Cardiac septum (tissue), 1 donor: ENCODE data around the gene CTNNA3. TPM values are rescaled to one million over a fixed set of nuclear protein-coding genes. Genes with fewer than 3 reads are reported as not detected.

ENCODE experiments used
- DNase-seq: peaks from one replicate; pipeline ENCODE4 v3.0.0-alpha.2; 2020; ENCODE audit warnings: low spot score
- intact Hi-C: fragments of 100-400 bp; cut with DNase I; formaldehyde crosslinking; loops from one replicate; pipeline ENCODE4 v1.14.0; 2022
- total RNA-seq: library from RNA; stranded (reverse); fragmentation: NEBNext Ultra II Directional; extraction: Animal tissue kit (Norgen Biotek cat#: 25700); gene quantifications from one replicate; pipeline ENCODE4 v1.2.1, GENCODE V29; 2021
- donor health status: DM: no; HTN: no; CAD: no.

Gene CTNNA3
- total RNA-seq, 1 donor from 2014 or later = 198 TPM

GRCh38 chr10:66575251-66575855 is 1120.6 kb downstream of the CTNNA3 start:
- intact Hi-C loops = no loop called here
- DNase-seq = no peak

GRCh38 chr10:66572700-66573099 is 1123.3 kb downstream of the CTNNA3 start:
- DNase-seq = no peak
- intact Hi-C loops = no loop called here

GRCh38 chr10:66565999-66566398 is 1130.0 kb downstream of the CTNNA3 start:
- intact Hi-C loops = no loop called here
- DNase-seq = no peak

GRCh38 chr10:66564287-66564686 is 1131.7 kb downstream of the CTNNA3 start:
- no peak for DNase-seq
- intact Hi-C loops = no loop called here

- DNase-seq = no peak
- intact Hi-C loops = no loop called here
Observed at GRCh38 chr10:66555061-66555460, 1140.9 kb downstream of the CTNNA3 start.

GRCh38 chr10:66552331-66552730 is 1143.7 kb downstream of the CTNNA3 start:
- DNase-seq = no peak
- intact Hi-C loops = no loop called here

GRCh38 chr10:66550351-66550750 is 1145.6 kb downstream of the CTNNA3 start:
- no peak for DNase-seq
- intact Hi-C loops = no loop called here

- intact Hi-C loops = no loop called here
- no peak for DNase-seq
Observed at GRCh38 chr10:66538908-66539307, 1157.1 kb downstream of the CTNNA3 start.

- intact Hi-C loops = no loop called here
- no peak for DNase-seq
Observed at GRCh38 chr10:66538371-66538770, 1157.6 kb downstream of the CTNNA3 start.

GRCh38 chr10:66537186-66537585 is 1158.8 kb downstream of the CTNNA3 start:
- no peak for DNase-seq
- intact Hi-C loops = no loop called here

- intact Hi-C loops = no loop called here
- DNase-seq = no peak
Observed at GRCh38 chr10:66535439-66535838, 1160.6 kb downstream of the CTNNA3 start.

GRCh38 chr10:66534866-66535265 is 1161.1 kb downstream of the CTNNA3 start:
- no peak for DNase-seq
- intact Hi-C loops = no loop called here

GRCh38 chr10:66521506-66521905 is 1174.5 kb downstream of the CTNNA3 start:
- intact Hi-C loops = no loop called here
- no peak for DNase-seq

GRCh38 chr10:66519616-66520015 is 1176.4 kb downstream of the CTNNA3 start:
- intact Hi-C loops = no loop called here
- no peak for DNase-seq

- DNase-seq = no peak
- intact Hi-C loops = no loop called here
Observed at GRCh38 chr10:66514666-66515065, 1181.3 kb downstream of the CTNNA3 start.

GRCh38 chr10:66513504-66513903 is 1182.5 kb downstream of the CTNNA3 start:
- DNase-seq = no peak
- intact Hi-C loops = no loop called here

- intact Hi-C loops = no loop called here
- DNase-seq = no peak
Observed at GRCh38 chr10:66505003-66505657, 1190.9 kb downstream of the CTNNA3 start.

- intact Hi-C loops = no loop called here
- DNase-seq = no peak
Observed at GRCh38 chr10:66501356-66501755, 1194.6 kb downstream of the CTNNA3 start.

- DNase-seq = no peak
- intact Hi-C loops = no loop called here
Observed at GRCh38 chr10:66483966-66484365, 1212.0 kb downstream of the CTNNA3 start.

GRCh38 chr10:66472156-66472555 is 1223.8 kb downstream of the CTNNA3 start:
- DNase-seq = no peak
- intact Hi-C loops = no loop called here

- no peak for DNase-seq
- intact Hi-C loops = no loop called here
Observed at GRCh38 chr10:66467042-66467441, 1229.0 kb downstream of the CTNNA3 start.

GRCh38 chr10:66466622-66467021 is 1229.4 kb downstream of the CTNNA3 start:
- no peak for DNase-seq
- intact Hi-C loops = no loop called here
